T-helper 2 cell treated with Interferon-gamma antibody and Interleukin-4, amounts not matched to agents 5 μg/mL and 100 μg/mL, for 36 hours (primary cell): ENCODE results near the gene REEP1.
"Not testable (repeated sequence)": the region's sequence is repeated elsewhere in the genome, so short reads cannot be mapped to it uniquely, and the experiment has no call there.

Experiments used
- DNase-seq: peaks from one replicate; pipeline ENCODE4 v3.0.0; 2021; ENCODE audit warnings: low spot score
- H3K27ac Mint-ChIP-seq: one replicate; pipeline ENCODE4 v1.8.0; 2021; ENCODE audit warnings: mild to moderate bottlenecking, mixed read lengths
- H3K27me3 Mint-ChIP-seq: one replicate; pipeline ENCODE4 v1.8.0; 2021; ENCODE audit warnings: low read depth, mixed read lengths
- H3K36me3 Mint-ChIP-seq: one replicate; pipeline ENCODE4 v1.8.0; 2021; ENCODE audit warnings: low read depth, mixed read lengths
- H3K4me1 Mint-ChIP-seq: one replicate; pipeline ENCODE4 v1.8.0; 2021; ENCODE audit warnings: low read depth, mixed read lengths
- H3K4me3 Mint-ChIP-seq: one replicate; pipeline ENCODE4 v1.8.0; 2022; ENCODE audit warnings: mild to moderate bottlenecking, moderate library complexity, mixed read lengths
- H3K9me3 Mint-ChIP-seq: one replicate; pipeline ENCODE4 v1.8.0; 2021; ENCODE audit warnings: mixed read lengths

The REEP1 gene

GRCh38 chr2:86244781-86245180 lies 92.6 kb downstream of the REEP1 start:
- not testable (repeated sequence) for H3K4me3 Mint-ChIP-seq, DNase-seq, H3K36me3 Mint-ChIP-seq, H3K9me3 Mint-ChIP-seq, H3K27me3 Mint-ChIP-seq, H3K4me1 Mint-ChIP-seq, H3K27ac Mint-ChIP-seq

- Mint-ChIP-seq H3K4me3 (no peak overlapping the region), H3K9me3 (no peaks in the 10 kb centered on the region), H3K27me3 (peaks cover 7% of the 10 kb centered on the region), H3K4me1 (peaks cover 5% of the 10 kb centered on the region), H3K27ac (no peak overlapping the region), H3K36me3 (no peaks in the 10 kb centered on the region)
- DNase-seq, result no peak
These were observed 93.3 kb downstream of the REEP1 start for GRCh38 chr2:86243950-86244733.

GRCh38 chr2:86243272-86243671 lies 94.2 kb downstream of the REEP1 start:
- no peak for DNase-seq
- H3K27me3 Mint-ChIP-seq, result peaks cover 7% of the 10 kb centered on the region
- no peak overlapping the region for H3K27ac Mint-ChIP-seq
- H3K36me3 Mint-ChIP-seq, result no peaks in the 10 kb centered on the region
- no peak overlapping the region for H3K4me3 Mint-ChIP-seq
- peaks cover 10% of the 10 kb centered on the region for H3K4me1 Mint-ChIP-seq
- H3K9me3 Mint-ChIP-seq, result no peaks in the 10 kb centered on the region

DNA sequence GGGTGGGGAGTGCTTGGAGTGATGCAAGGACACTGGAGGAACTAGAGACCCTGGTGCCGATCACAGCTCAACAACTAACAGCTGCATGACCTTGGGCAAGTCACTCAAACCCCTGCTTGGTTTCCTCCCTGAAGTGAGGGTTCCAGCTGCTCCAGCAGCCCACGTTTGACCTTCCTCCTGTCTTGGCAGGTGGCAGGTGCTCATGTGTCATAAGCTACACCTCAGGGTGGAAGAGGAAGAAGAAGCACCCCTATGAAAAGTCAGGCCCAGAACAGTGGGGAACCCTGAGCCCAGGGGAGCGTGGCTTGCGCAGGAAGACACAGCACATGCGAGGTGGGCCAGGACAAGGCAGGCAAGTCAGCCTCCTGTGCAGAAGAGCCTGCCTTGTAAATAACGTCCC lies 95.8 kb downstream of the REEP1 start:
- Mint-ChIP-seq H3K4me3 (no peak overlapping the region), H3K27me3 (peaks cover 7% of the 10 kb centered on the region), H3K27ac (no peak overlapping the region), H3K4me1 (peaks cover 17% of the 10 kb centered on the region), H3K9me3 (no peaks in the 10 kb centered on the region), H3K36me3 (no peaks in the 10 kb centered on the region)
- no peak for DNase-seq

DNA sequence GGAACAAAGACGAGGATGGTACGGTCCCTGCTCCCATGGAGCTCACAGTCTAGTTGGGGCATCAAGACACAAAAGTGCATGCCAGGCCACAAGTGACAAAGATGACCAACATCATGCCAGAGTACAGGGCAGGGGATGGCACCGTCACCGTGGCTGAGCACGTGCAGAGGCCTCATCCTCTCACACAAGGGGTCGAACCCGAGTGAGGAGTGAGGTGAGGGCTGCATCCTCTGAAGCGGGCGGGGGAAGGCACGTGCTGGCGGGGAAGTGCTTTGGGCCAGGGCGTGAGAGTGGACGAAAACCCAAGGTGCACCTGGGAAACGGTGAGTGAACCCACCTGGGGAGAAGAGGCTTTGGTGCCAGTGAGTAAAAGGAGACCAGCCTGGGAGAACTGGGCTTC lies 97.2 kb downstream of the REEP1 start:
- no peak overlapping the region for H3K4me3 Mint-ChIP-seq
- H3K9me3 Mint-ChIP-seq, result no peaks in the 10 kb centered on the region
- H3K4me1 Mint-ChIP-seq, result peaks cover 17% of the 10 kb centered on the region
- no peaks in the 10 kb centered on the region for H3K36me3 Mint-ChIP-seq
- no peak overlapping the region for H3K27ac Mint-ChIP-seq
- peaks cover 7% of the 10 kb centered on the region for H3K27me3 Mint-ChIP-seq
- no peak for DNase-seq

- Mint-ChIP-seq H3K36me3 (no peaks in the 10 kb centered on the region), H3K4me3 (no peak overlapping the region), H3K9me3 (no peaks in the 10 kb centered on the region), H3K27me3 (peaks cover 11% of the 10 kb centered on the region), H3K4me1 (peaks cover 17% of the 10 kb centered on the region), H3K27ac (peak overlapping the region; percentile 14)
- no peak for DNase-seq
These were observed 97.7 kb downstream of the REEP1 start for GRCh38 chr2:86239745-86240144.

GRCh38 chr2:86239326-86239725 lies 98.1 kb downstream of the REEP1 start:
- Mint-ChIP-seq H3K27me3 (peaks cover 14% of the 10 kb centered on the region), H3K36me3 (no peaks in the 10 kb centered on the region), H3K9me3 (no peaks in the 10 kb centered on the region), H3K27ac (peak overlapping the region; percentile 14), H3K4me3 (no peak overlapping the region), H3K4me1 (peaks cover 17% of the 10 kb centered on the region)
- DNase-seq, result no peak

DNA sequence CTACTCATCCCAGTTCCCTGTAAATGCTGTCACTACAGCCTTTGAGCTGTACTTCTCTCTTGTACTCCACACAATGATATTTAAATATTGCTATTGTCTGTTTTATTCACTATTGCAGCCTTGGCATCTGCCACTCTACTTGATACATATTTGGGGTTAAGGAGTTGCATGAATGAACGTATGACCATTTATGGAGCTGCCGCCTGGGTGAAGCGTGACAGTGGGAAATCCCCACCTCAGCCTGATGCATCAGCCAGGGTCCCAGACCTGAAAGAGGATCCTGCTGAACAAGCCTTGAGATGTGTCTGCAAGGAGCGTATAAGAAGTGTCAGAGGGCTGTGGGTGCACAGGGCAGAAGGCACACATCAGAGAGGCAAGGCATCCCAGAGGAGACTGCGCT lies 99.1 kb downstream of the REEP1 start:
- peak overlapping the region; percentile 74 for H3K27ac Mint-ChIP-seq
- H3K4me1 Mint-ChIP-seq, result peaks cover 17% of the 10 kb centered on the region
- peak overlapping the region; percentile 71 for H3K4me3 Mint-ChIP-seq
- no peaks in the 10 kb centered on the region for H3K9me3 Mint-ChIP-seq
- peak; percentile 59 for DNase-seq
- no peaks in the 10 kb centered on the region for H3K36me3 Mint-ChIP-seq
- peaks cover 21% of the 10 kb centered on the region for H3K27me3 Mint-ChIP-seq

DNA sequence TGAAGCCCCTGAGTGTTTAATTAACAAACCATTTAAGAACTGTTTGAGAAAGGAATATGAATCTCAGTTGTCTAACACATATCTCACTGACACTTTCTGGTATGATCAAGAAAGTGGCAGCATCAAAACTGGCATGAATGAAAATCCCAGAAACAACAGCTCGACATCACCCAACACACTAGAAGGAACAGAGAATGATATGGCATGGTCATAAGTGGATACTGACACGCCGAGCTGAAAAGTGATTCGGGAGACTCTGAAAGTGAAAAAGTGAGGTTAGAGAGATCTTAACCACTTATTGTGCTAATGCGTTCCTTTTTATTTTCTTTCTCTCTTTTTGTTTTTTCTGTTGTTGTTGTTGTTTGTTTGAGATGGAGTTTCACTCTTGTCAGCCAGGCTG lies 100.3 kb downstream of the REEP1 start:
- H3K27me3 Mint-ChIP-seq, result peaks cover 15% of the 10 kb centered on the region
- H3K4me1 Mint-ChIP-seq, result peaks cover 17% of the 10 kb centered on the region
- H3K36me3 Mint-ChIP-seq, result no peaks in the 10 kb centered on the region
- DNase-seq, result no peak
- H3K9me3 Mint-ChIP-seq, result no peaks in the 10 kb centered on the region
- no peak overlapping the region for H3K4me3 Mint-ChIP-seq
- H3K27ac Mint-ChIP-seq, result no peak overlapping the region

- H3K27ac Mint-ChIP-seq, result no peak overlapping the region
- no peak for DNase-seq
- peaks cover 15% of the 10 kb centered on the region for H3K27me3 Mint-ChIP-seq
- H3K36me3 Mint-ChIP-seq, result no peaks in the 10 kb centered on the region
- peaks cover 17% of the 10 kb centered on the region for H3K4me1 Mint-ChIP-seq
- H3K4me3 Mint-ChIP-seq, result no peak overlapping the region
- H3K9me3 Mint-ChIP-seq, result no peaks in the 10 kb centered on the region
These were observed 102.0 kb downstream of the REEP1 start for GRCh38 chr2:86235196-86235980.

- H3K4me3 Mint-ChIP-seq, result no peak overlapping the region
- no peaks in the 10 kb centered on the region for H3K36me3 Mint-ChIP-seq
- H3K4me1 Mint-ChIP-seq, result peaks cover 17% of the 10 kb centered on the region
- no peak for DNase-seq
- H3K9me3 Mint-ChIP-seq, result no peaks in the 10 kb centered on the region
- H3K27ac Mint-ChIP-seq, result no peak overlapping the region
- H3K27me3 Mint-ChIP-seq, result peaks cover 15% of the 10 kb centered on the region
These were observed 102.8 kb downstream of the REEP1 start for GRCh38 chr2:86234563-86235131.

- H3K27ac Mint-ChIP-seq, result no peak overlapping the region
These were observed 104.0 kb downstream of the REEP1 start for GRCh38 chr2:86233436-86233835.

DNA sequence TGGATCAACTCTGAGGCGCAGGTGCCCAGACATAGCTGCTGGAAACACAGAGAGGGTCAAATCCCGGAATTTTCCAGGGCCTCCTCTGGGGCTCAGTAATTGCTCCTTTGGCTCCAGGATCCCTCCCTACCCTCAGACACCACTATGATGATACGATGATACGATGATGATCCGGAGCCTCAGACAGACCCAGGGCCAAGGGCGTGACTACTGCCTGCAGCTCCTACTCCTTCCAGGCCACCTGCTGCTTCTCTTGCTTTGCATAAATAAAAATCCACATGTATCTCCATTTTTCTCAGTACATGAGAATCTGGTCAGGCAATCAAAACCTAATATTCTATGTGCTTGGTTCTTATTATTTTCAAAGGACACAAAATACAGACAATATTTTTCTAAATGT lies 104.5 kb downstream of the REEP1 start:
- H3K4me3 Mint-ChIP-seq, result no peak overlapping the region
- H3K9me3 Mint-ChIP-seq, result no peaks in the 10 kb centered on the region
- no peaks in the 10 kb centered on the region for H3K36me3 Mint-ChIP-seq
- peaks cover 8% of the 10 kb centered on the region for H3K4me1 Mint-ChIP-seq
- H3K27ac Mint-ChIP-seq, result no peak overlapping the region
- peaks cover 15% of the 10 kb centered on the region for H3K27me3 Mint-ChIP-seq
- no peak for DNase-seq

More at GRCh38 chr2:86233436-86233835, 104.0 kb downstream of the REEP1 start:
- H3K9me3 Mint-ChIP-seq, result no peaks in the 10 kb centered on the region
- peaks cover 15% of the 10 kb centered on the region for H3K27me3 Mint-ChIP-seq
- no peak overlapping the region for H3K4me3 Mint-ChIP-seq
- DNase-seq, result no peak
- H3K36me3 Mint-ChIP-seq, result no peaks in the 10 kb centered on the region
- peaks cover 11% of the 10 kb centered on the region for H3K4me1 Mint-ChIP-seq

DNA sequence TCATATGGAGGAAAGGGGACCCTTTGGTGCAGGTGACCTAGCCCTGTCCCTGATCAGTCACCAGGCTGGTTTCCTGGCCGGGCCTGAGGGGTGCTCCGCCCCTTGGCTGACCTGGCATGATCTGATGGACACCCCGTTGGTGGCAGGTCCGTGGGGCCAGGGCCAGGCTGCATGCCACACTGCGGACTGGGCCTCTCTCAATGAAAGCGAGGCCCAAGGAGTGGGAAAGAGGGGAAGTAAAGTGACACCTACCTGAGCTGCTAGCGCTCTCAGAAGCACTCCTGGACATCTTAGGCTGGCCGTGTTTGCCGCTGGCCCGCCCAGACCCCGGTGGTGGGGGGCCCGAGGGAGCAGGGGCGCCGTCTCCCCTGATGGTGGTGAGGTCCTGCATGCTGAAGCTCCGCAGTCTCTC lies 105.0 kb downstream of the REEP1 start:
- Mint-ChIP-seq H3K9me3 (no peaks in the 10 kb centered on the region), H3K4me3 (no peak overlapping the region), H3K4me1 (peaks cover 7% of the 10 kb centered on the region), H3K27ac (no peak overlapping the region), H3K36me3 (no peaks in the 10 kb centered on the region), H3K27me3 (peaks cover 15% of the 10 kb centered on the region)
- no peak for DNase-seq
